Measurements from ENCODE around the gene RTF1. TPM values are rescaled to one million over a fixed set of nuclear protein-coding genes. Genes with fewer than 3 reads are reported as not detected.
A peak's percentile ranks its signal among the peaks of the same experiment; 100 is the strongest.

RTF1 gene
- total RNA-seq, 6 donors from 2014 or later: 22.6 to 58.1 (median 27.2) TPM

GRCh38 chr15:41512940-41513505 is 96.1 kb downstream of the RTF1 start:
- H3K9me3 ChIP-seq: no peaks in the 10 kb centered on the region
- TF ChIP-seq POLR2AphosphoS5 (IDR thresholded peaks at IDR 0.05) (no peak), POLR2A (IDR thresholded peaks at IDR 0.05) (no peak), EP300 (IDR thresholded peaks at IDR 0.05) (no peak)
- TF ChIP-seq, protein P1, sequence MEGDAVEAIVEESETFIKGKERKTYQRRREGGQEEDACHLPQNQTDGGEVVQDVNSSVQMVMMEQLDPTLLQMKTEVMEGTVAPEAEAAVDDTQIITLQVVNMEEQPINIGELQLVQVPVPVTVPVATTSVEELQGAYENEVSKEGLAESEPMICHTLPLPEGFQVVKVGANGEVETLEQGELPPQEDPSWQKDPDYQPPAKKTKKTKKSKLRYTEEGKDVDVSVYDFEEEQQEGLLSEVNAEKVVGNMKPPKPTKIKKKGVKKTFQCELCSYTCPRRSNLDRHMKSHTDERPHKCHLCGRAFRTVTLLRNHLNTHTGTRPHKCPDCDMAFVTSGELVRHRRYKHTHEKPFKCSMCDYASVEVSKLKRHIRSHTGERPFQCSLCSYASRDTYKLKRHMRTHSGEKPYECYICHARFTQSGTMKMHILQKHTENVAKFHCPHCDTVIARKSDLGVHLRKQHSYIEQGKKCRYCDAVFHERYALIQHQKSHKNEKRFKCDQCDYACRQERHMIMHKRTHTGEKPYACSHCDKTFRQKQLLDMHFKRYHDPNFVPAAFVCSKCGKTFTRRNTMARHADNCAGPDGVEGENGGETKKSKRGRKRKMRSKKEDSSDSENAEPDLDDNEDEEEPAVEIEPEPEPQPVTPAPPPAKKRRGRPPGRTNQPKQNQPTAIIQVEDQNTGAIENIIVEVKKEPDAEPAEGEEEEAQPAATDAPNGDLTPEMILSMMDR (IDR thresholded peaks at IDR 0.05): no peak
- peaks cover 25 to 34% (median 28%) of the 10 kb centered on the region in 4 donors for H3K4me1 ChIP-seq
- ATAC-seq (ENCODE audit: low FRiP score in 2 of 2): peak in 1 of 2 donors; percentile 66
- H3K27ac ChIP-seq: peak overlapping the region in 2 of 4 donors; percentile 14 to 64
- H3K4me3 ChIP-seq: peak overlapping the region; percentile 44 to 55 (median 46)
- H3K27me3 ChIP-seq: peaks cover 0 to 29% (median 18%) of the 10 kb centered on the region in 4 donors
- 1 to 4% methylated on average over 18 to 37 of the region's 40 CpGs for whole genome bisulfite sequencing, 2 donors
- H3K36me3 ChIP-seq: peaks cover 0 to 5% (median 2%) of the 10 kb centered on the region in 4 donors
- DNase-seq: peak; percentile 32 to 88

GRCh38 chr15:41513506-41514227 is 96.8 kb downstream of the RTF1 start, which contains the start of gene LTK:
LTK (minus strand) TSS chr15:41513827; CDS start chr15:41513709, 118 bp downstream.
- Histone ChIP-seq H3K27me3 (peaks cover 0 to 29% (median 18%) of the 10 kb centered on the region in 4 donors), H3K27ac (peak within 1 kb of the TSS in 2 of 4 donors; percentile 14 to 64), H3K4me3 (peak within 1 kb of the TSS; percentile 44 to 55 (median 46)), H3K9me3 (no peaks in the 10 kb centered on the region), H3K36me3 (peaks cover 0 to 5% (median 2%) of the 10 kb centered on the region in 4 donors), H3K4me1 (peaks cover 25 to 34% (median 28%) of the 10 kb centered on the region in 4 donors)
- peak; percentile 25 to 60 for DNase-seq
- WGBS, 2 donors: 0 to 9% methylated on average over 7 to 30 of the region's 33 CpGs
- TF ChIP-seq POLR2A (IDR thresholded peaks at IDR 0.05): peak in 1 of 4 donors; percentile 23
- TF ChIP-seq, protein P1 (IDR thresholded peaks at IDR 0.05): no peak
- peak; percentile 28 to 35 for ATAC-seq (ENCODE audit: low FRiP score in 2 of 2)

DNA sequence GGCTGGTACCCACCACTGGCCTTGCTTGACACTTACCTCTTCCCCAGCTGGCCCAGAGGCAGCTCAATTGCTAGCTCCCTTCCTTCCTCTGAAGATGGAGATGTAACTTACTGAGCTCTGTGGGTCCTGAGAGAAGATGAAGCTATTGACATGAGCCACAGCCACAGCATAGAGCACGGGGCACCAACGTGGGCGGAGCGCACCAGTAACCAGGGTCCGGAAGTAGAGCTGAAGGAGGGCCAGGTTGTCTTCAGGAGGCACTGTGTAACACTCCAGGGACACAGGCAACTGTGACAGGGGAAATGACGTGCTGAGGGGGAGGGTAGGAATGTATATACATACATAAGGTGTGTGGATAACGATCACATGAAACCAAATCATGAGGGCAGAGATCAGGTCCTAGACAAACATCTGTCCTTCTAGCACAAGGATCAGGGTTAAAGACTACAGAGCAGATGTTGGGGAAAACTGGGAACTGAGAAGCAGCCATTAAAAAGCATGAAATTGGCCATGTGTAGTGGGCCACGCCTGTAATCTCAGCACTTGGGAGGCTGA is 101.1 kb downstream of the RTF1 start:
- TF ChIP-seq POLR2A (IDR thresholded peaks at IDR 0.05) (no peak), POLR2AphosphoS5 (IDR thresholded peaks at IDR 0.05) (no peak), EP300 (IDR thresholded peaks at IDR 0.05) (no peak)
- TF ChIP-seq, protein P1 (IDR thresholded peaks at IDR 0.05): no peak
- Histone ChIP-seq H3K4me1 (peaks cover 9 to 14% (median 11%) of the 10 kb centered on the region in 4 donors), H3K36me3 (peaks cover 0 to 25% (median 13%) of the 10 kb centered on the region in 4 donors), H3K27me3 (peaks cover 0 to 9% (median 4%) of the 10 kb centered on the region in 4 donors), H3K4me3 (no peak overlapping the region), H3K27ac (no peak overlapping the region), H3K9me3 (no peaks in the 10 kb centered on the region)
- WGBS, 2 donors: 90 to 91% methylated on average over 8 of the region's 8 CpGs
- DNase-seq (no peak), ATAC-seq (ENCODE audit: low FRiP score in 2 of 2) (no peak)

- no peak for TF ChIP-seq POLR2A (IDR thresholded peaks at IDR 0.05)
- no peak for TF ChIP-seq EP300 (IDR thresholded peaks at IDR 0.05)
- no peak for TF ChIP-seq POLR2AphosphoS5 (IDR thresholded peaks at IDR 0.05)
- TF ChIP-seq, protein P1 (IDR thresholded peaks at IDR 0.05): no peak
- Histone ChIP-seq H3K4me3 (no peak overlapping the region), H3K27ac (no peak overlapping the region), H3K9me3 (no peaks in the 10 kb centered on the region), H3K4me1 (no peaks in the 10 kb centered on the region), H3K36me3 (peaks cover 0 to 44% (median 14%) of the 10 kb centered on the region in 4 donors), H3K27me3 (no peaks in the 10 kb centered on the region)
- DNase-seq: peak in 1 of 2 donors; percentile 68
- ATAC-seq (ENCODE audit: low FRiP score in 2 of 2): no peak
- 96 to 100% methylated on average over 1 to 17 of the region's 17 CpGs for WGBS, 2 donors
Observed at GRCh38 chr15:41520636-41521035, 103.7 kb downstream of the RTF1 start.

Measured in upper lobe of left lung (tissue), 6 donors.